Measurements from ENCODE around the gene GPR183. TPM values are rescaled to one million over a fixed set of nuclear protein-coding genes. Genes with fewer than 3 reads are reported as not detected.
A peak's percentile ranks its signal among the peaks of the same experiment; 100 is the strongest.

Gene GPR183
- total RNA-seq, 1 experiment from 2014 or later: 0.30 TPM

GRCh38 chr13:99269627-99270241, 37.5 kb downstream of the GPR183 start:
- H4K20me1 ChIP-seq (ENCODE audit: insufficient read depth): no peaks in the 10 kb centered on the region
- H3K27me3 ChIP-seq (ENCODE audit: insufficient read depth, low read length): no peaks in the 10 kb centered on the region
- peak; percentile 66 to 97 (median 75) for TF ChIP-seq CTCF (IDR thresholded peaks at IDR 0.05 in 2 of 3, conservative IDR thresholded peaks at IDR 0.05 in 1 of 3; ENCODE audit: borderline replicate concordance in 1 of 3, insufficient read depth in 1 of 3, low read depth in 2 of 3, low read length in 2 of 3)
- TF ChIP-seq RAD21 (IDR thresholded peaks at IDR 0.05; ENCODE audit: low read depth): peak; percentile 84
- TF ChIP-seq SRF (IDR thresholded peaks at IDR 0.05; ENCODE audit: low read depth): no peak
- no peak overlapping the region for H2AFZ ChIP-seq (ENCODE audit: low read depth, low read length, poor library complexity, severe bottlenecking)
- H3K4me1 ChIP-seq (ENCODE audit: control insufficient read depth in 1 of 2, insufficient read depth in 2 of 2, low read length in 2 of 2): no peaks in the 10 kb centered on the region; a peak in 1 of 4 replicates
- no TSS peak for BruUV-seq (replicated peaks)
- DNase-seq (ENCODE audit: low read depth, low spot score): peak; percentile 38
- H3K9me2 ChIP-seq (ENCODE audit: insufficient read depth): no peaks in the 10 kb centered on the region
- H3K4me3 ChIP-seq (replicated peaks in 1 of 2; ENCODE audit: low read depth in 1 of 2, low read length in 2 of 2): no peak overlapping the region
- 0 out of 4 replicates have a peak, but pooled peaks cover 0 to 4% of the 10 kb centered on the region in 2 experiments for H3K36me3 ChIP-seq (ENCODE audit: control insufficient read depth in 1 of 2, insufficient read depth in 2 of 2, low read length in 2 of 2)
- peaks cover 30% of the 10 kb centered on the region for H3K79me2 ChIP-seq (ENCODE audit: insufficient read depth, low read length)
- no peak overlapping the region for H3K9ac ChIP-seq (ENCODE audit: low read length)
- no peak overlapping the region for H3K27ac ChIP-seq (ENCODE audit: low read depth, low read length)
- intact Hi-C loops (cut with micrococcal nuclease): loop anchor here (1.0 to 10.0 kb wide), 4 partner anchors 72 to 425 kb away; no protein-coding TSS in a partner anchor
- no peaks in the 10 kb centered on the region for H3K9me3 ChIP-seq (ENCODE audit: control insufficient read depth in 1 of 2, insufficient read depth in 1 of 2, low read depth in 1 of 2, low read length in 2 of 2)
- ChIA-PET POLR2A (interaction anchor here (1.0 kb wide), 1 partner anchor 69 kb away, joined by 3 read pairs; the partner anchor contains the start of gene UBAC2), CTCF (interaction anchor here (0.8 to 6.7 kb wide), 23 partner anchors 10 to 177 kb away, joined by 3 to 90 read pairs (median 4); partner anchors contain the start of gene UBAC2), RAD21 (ENCODE audit: low non-redundant PET in 1 of 2, low total read pairs in 2 of 2, uncharacterized antibody in 2 of 2, unreplicated experiment in 2 of 2) (interaction anchor here (0.7 to 1.5 kb wide), 2 partner anchors 167 kb away, joined by 3 to 6 read pairs; no protein-coding TSS in a partner anchor)
- peak; percentile 78 for ATAC-seq
- H3K4me2 ChIP-seq (ENCODE audit: low read length): no peak overlapping the region

- no peak for ATAC-seq
- BruUV-seq (replicated peaks): no TSS peak
- TF ChIP-seq JUND (IDR thresholded peaks at IDR 0.05) (no peak), SP1 (IDR thresholded peaks at IDR 0.05; ENCODE audit: low read depth) (no peak), ZNF274 (IDR thresholded peaks at IDR 0.05; ENCODE audit: low read depth, low read length) (no peak), CBX3 (IDR thresholded peaks at IDR 0.05; ENCODE audit: low read depth) (no peak), SRF (IDR thresholded peaks at IDR 0.05; ENCODE audit: low read depth) (no peak), CEBPB (IDR thresholded peaks at IDR 0.05; ENCODE audit: low read depth) (no peak)
- Histone ChIP-seq H3K27ac (ENCODE audit: low read depth, low read length) (no peak overlapping the region), H3K79me2 (ENCODE audit: insufficient read depth, low read length) (peaks cover 30% of the 10 kb centered on the region), H3K36me3 (ENCODE audit: control insufficient read depth in 1 of 2, insufficient read depth in 2 of 2, low read length in 2 of 2) (0 out of 4 replicates have a peak, but pooled peaks cover 0 to 4% of the 10 kb centered on the region in 2 experiments), H3K4me1 (ENCODE audit: control insufficient read depth in 1 of 2, insufficient read depth in 2 of 2, low read length in 2 of 2) (no peaks in the 10 kb centered on the region), H4K20me1 (ENCODE audit: insufficient read depth) (no peaks in the 10 kb centered on the region), H3K4me2 (ENCODE audit: low read length) (no peak overlapping the region), H3K27me3 (ENCODE audit: insufficient read depth, low read length) (no peaks in the 10 kb centered on the region), H3K4me3 (replicated peaks in 1 of 2; ENCODE audit: low read depth in 1 of 2, low read length in 2 of 2) (no peak overlapping the region), H3K9me2 (ENCODE audit: insufficient read depth) (no peaks in the 10 kb centered on the region), H2AFZ (ENCODE audit: low read depth, low read length, poor library complexity, severe bottlenecking) (no peak overlapping the region), H3K9me3 (ENCODE audit: control insufficient read depth in 1 of 2, insufficient read depth in 1 of 2, low read depth in 1 of 2, low read length in 2 of 2) (no peaks in the 10 kb centered on the region), H3K9ac (ENCODE audit: low read length) (no peak overlapping the region)
- ChIA-PET RAD21 (ENCODE audit: low non-redundant PET in 1 of 2, low total read pairs in 2 of 2, uncharacterized antibody in 2 of 2, unreplicated experiment in 2 of 2) (interaction anchor here (0.6 to 0.7 kb wide), 2 partner anchors 173 to 726 kb away, joined by 3 to 8 read pairs; no protein-coding TSS in a partner anchor), POLR2A (no interaction called here), CTCF (interaction anchor here (0.6 to 6.7 kb wide), 10 partner anchors 9 to 689 kb away, joined by 3 to 90 read pairs (median 8); partner anchors contain the start of gene UBAC2)
- no peak for DNase-seq (ENCODE audit: low read depth, low spot score)
- intact Hi-C loops (cut with micrococcal nuclease): loop anchor here (1.0 to 10.0 kb wide), 4 partner anchors 72 to 424 kb away; no protein-coding TSS in a partner anchor
Measured at GRCh38 chr13:99268822-99269221, 38.4 kb downstream of the GPR183 start.

Measured in HCT116 (cell line).